Stimulated activated CD8-positive, alpha-beta memory T cell treated with anti-CD3 and anti-CD28 coated beads, Interleukin-2, amount 100 ng/mL, for 1 hour (primary cell): ENCODE data around the gene CNTNAP2.

Source experiments
- DNase-seq, 2 donors: peaks; one replicate each; pipeline ENCODE4 v3.0.0-alpha.2; 2020; ENCODE audit warnings: low read depth in 2 of 2

The CNTNAP2 gene

GRCh38 chr7:148091882-148092281 lies 1975.3 kb downstream of the CNTNAP2 start:
- no peak for DNase-seq

- no peak for DNase-seq
Observed at GRCh38 chr7:148093375-148094166, 1977.0 kb downstream of the CNTNAP2 start.

GRCh38 chr7:148095066-148095465 lies 1978.5 kb downstream of the CNTNAP2 start:
- DNase-seq: no peak

- DNase-seq: no peak
Observed at GRCh38 chr7:148104136-148104716, 1987.6 kb downstream of the CNTNAP2 start.

- no peak for DNase-seq
Observed at GRCh38 chr7:148104924-148105323, 1988.3 kb downstream of the CNTNAP2 start.

GRCh38 chr7:148105853-148106252 lies 1989.3 kb downstream of the CNTNAP2 start:
- DNase-seq: no peak

GRCh38 chr7:148107443-148108127 lies 1991.0 kb downstream of the CNTNAP2 start:
- no peak for DNase-seq

- DNase-seq: no peak
Observed at GRCh38 chr7:148108381-148108780, 1991.8 kb downstream of the CNTNAP2 start.

- no peak for DNase-seq
Observed at GRCh38 chr7:148110097-148110868, 1993.7 kb downstream of the CNTNAP2 start.

- DNase-seq: no peak
Observed at GRCh38 chr7:148114804-148115203, 1998.2 kb downstream of the CNTNAP2 start.

GRCh38 chr7:148115308-148115707 lies 1998.7 kb downstream of the CNTNAP2 start:
- no peak for DNase-seq

- no peak for DNase-seq
Observed at GRCh38 chr7:148116195-148116594, 1999.6 kb downstream of the CNTNAP2 start.

- DNase-seq: no peak
Observed at GRCh38 chr7:148116829-148117403, 2000.3 kb downstream of the CNTNAP2 start.

- DNase-seq: no peak
Observed at GRCh38 chr7:148118371-148118770, 2001.8 kb downstream of the CNTNAP2 start.

- no peak for DNase-seq
Observed at GRCh38 chr7:148121401-148121800, 2004.8 kb downstream of the CNTNAP2 start.

- DNase-seq: no peak
Observed at GRCh38 chr7:148121847-148122246, 2005.2 kb downstream of the CNTNAP2 start.

- no peak for DNase-seq
Observed at GRCh38 chr7:148124477-148124876, 2007.9 kb downstream of the CNTNAP2 start.

- DNase-seq: no peak
Observed at GRCh38 chr7:148127374-148127773, 2010.8 kb downstream of the CNTNAP2 start.

GRCh38 chr7:148129023-148129422 lies 2012.4 kb downstream of the CNTNAP2 start:
- DNase-seq: no peak

- DNase-seq: no peak
Observed at GRCh38 chr7:148135116-148135515, 2018.5 kb downstream of the CNTNAP2 start.

- DNase-seq: no peak
Observed at GRCh38 chr7:148135997-148136396, 2019.4 kb downstream of the CNTNAP2 start.
